ENCODE results near the gene MICAL3.

Gene MICAL3

GRCh38 chr22:17924076-17924475 lies 100.3 kb downstream of the MICAL3 start:
- DNase-seq: no peak

GRCh38 chr22:17922925-17923903 lies 101.1 kb downstream of the MICAL3 start:
- DNase-seq: no peak

GRCh38 chr22:17921871-17922821 lies 102.2 kb downstream of the MICAL3 start:
- DNase-seq: no peak

GRCh38 chr22:17920992-17921650 lies 103.2 kb downstream of the MICAL3 start:
- DNase-seq: no peak

GRCh38 chr22:17920145-17920605 lies 104.2 kb downstream of the MICAL3 start:
- no peak for DNase-seq

GRCh38 chr22:17919276-17920144 lies 104.9 kb downstream of the MICAL3 start:
- DNase-seq: no peak

GRCh38 chr22:17918840-17919239 lies 105.5 kb downstream of the MICAL3 start:
- DNase-seq: no peak

GRCh38 chr22:17917490-17917983 lies 106.8 kb downstream of the MICAL3 start:
- DNase-seq: no peak

- no peak for DNase-seq
These were observed 108.0 kb downstream of the MICAL3 start for GRCh38 chr22:17916226-17916889.

GRCh38 chr22:17915676-17916075 lies 108.7 kb downstream of the MICAL3 start:
- DNase-seq: no peak

- DNase-seq: no peak
These were observed 109.2 kb downstream of the MICAL3 start for GRCh38 chr22:17915188-17915587.

- DNase-seq: no peak
These were observed 109.9 kb downstream of the MICAL3 start for GRCh38 chr22:17914474-17914873.

- DNase-seq: no peak
These were observed 110.5 kb downstream of the MICAL3 start for GRCh38 chr22:17913801-17914347.

- DNase-seq: no peak
These were observed 111.2 kb downstream of the MICAL3 start for GRCh38 chr22:17912945-17913721.

GRCh38 chr22:17911887-17912286 lies 112.5 kb downstream of the MICAL3 start:
- no peak for DNase-seq

- no peak for DNase-seq
These were observed 113.1 kb downstream of the MICAL3 start for GRCh38 chr22:17911312-17911705.

- DNase-seq: no peak
These were observed 113.6 kb downstream of the MICAL3 start for GRCh38 chr22:17910561-17911311.

GRCh38 chr22:17907748-17908051 lies 116.7 kb downstream of the MICAL3 start:
- no peak for DNase-seq

Measured in activated CD4-positive, alpha-beta T cell treated with anti-CD3 and anti-CD28 coated beads, Interleukin-2, amount 50 U/mL, for 16 hours (primary cell).